ENCODE measurements around the gene OGDHL. TPM values are rescaled to one million over a fixed set of nuclear protein-coding genes. Genes with fewer than 3 reads are reported as not detected.
"Not testable (repeated sequence)": the region's sequence is repeated elsewhere in the genome, so short reads cannot be mapped to it uniquely, and the experiment has no call there.

Gene OGDHL
- total and polyA plus RNA-seq, 2 donors from 2014 or later: 82.8 to 247 TPM

DNA sequence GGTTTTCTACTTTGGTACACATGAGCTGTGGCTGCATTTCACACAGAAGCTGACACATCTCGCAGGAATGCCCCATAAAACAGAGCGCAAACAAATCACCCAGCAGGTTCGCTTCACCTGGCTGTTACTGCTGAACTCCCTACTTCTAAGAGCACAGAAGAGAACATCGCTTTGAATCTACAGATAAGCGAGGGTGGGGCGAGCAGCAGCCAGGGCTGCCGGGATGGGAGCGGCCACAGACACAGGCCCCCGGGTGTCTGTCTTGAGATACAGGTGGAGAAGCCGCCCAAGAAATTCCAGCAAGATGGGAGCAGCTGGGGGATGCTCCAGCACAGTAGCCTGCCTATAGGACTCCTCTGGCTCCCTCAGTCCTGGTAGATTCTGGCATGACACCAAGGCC, 27.4 kb downstream of the OGDHL start:
- Histone ChIP-seq H3K4me3 (ENCODE audit: low read length in 3 of 3) (no peak overlapping the region), H3K36me3 (ENCODE audit: control insufficient read depth in 2 of 3, insufficient read depth in 3 of 3, low read length in 3 of 3) (peaks cover 0 to 31% (median 24%) of the 10 kb centered on the region in 3 donors), H3K9me3 (ENCODE audit: control insufficient read depth in 2 of 3, insufficient read depth in 1 of 3, low read length in 3 of 3) (no peaks in the 10 kb centered on the region), H3K27ac (ENCODE audit: low read depth in 2 of 2, low read length in 2 of 2) (no peak overlapping the region), H3K4me1 (ENCODE audit: control insufficient read depth in 2 of 3, insufficient read depth in 2 of 3, low read depth in 1 of 3, low read length in 3 of 3) (no peaks in the 10 kb centered on the region), H3K9ac (ENCODE audit: low read length in 3 of 3) (no peak overlapping the region), H3K27me3 (ENCODE audit: control insufficient read depth, insufficient read depth, low read length) (no peaks in the 10 kb centered on the region)
- intact Hi-C loops (cut with DNase I): no loop called here
- DNase-seq: peak in 2 of 5 donors; percentile 0 to 5
- TF ChIP-seq CTCF (IDR thresholded peaks at IDR 0.05; ENCODE audit: borderline replicate concordance, extremely low read depth, insufficient read depth): no peak
- no peak for FAIRE-seq

- FAIRE-seq: no peak
- intact Hi-C loops (cut with DNase I): no loop called here
- no peak for DNase-seq
- Histone ChIP-seq H3K27ac (ENCODE audit: low read depth in 2 of 2, low read length in 2 of 2) (no peak overlapping the region), H3K9ac (ENCODE audit: low read length in 3 of 3) (no peak overlapping the region), H3K27me3 (ENCODE audit: control insufficient read depth, insufficient read depth, low read length) (no peaks in the 10 kb centered on the region), H3K4me1 (ENCODE audit: control insufficient read depth in 2 of 3, insufficient read depth in 2 of 3, low read depth in 1 of 3, low read length in 3 of 3) (no peaks in the 10 kb centered on the region), H3K4me3 (ENCODE audit: low read length in 3 of 3) (no peak overlapping the region), H3K36me3 (ENCODE audit: control insufficient read depth in 2 of 3, insufficient read depth in 3 of 3, low read length in 3 of 3) (peaks cover 0 to 27% (median 18%) of the 10 kb centered on the region in 3 donors), H3K9me3 (ENCODE audit: control insufficient read depth in 2 of 3, insufficient read depth in 1 of 3, low read length in 3 of 3) (no peaks in the 10 kb centered on the region)
- TF ChIP-seq CTCF (IDR thresholded peaks at IDR 0.05; ENCODE audit: borderline replicate concordance, extremely low read depth, insufficient read depth): no peak
Measured at GRCh38 chr10:49733866-49734265, 28.3 kb downstream of the OGDHL start.

GRCh38 chr10:49726593-49726992, 35.5 kb downstream of the OGDHL start:
- Histone ChIP-seq H3K9ac (ENCODE audit: low read length in 3 of 3) (no peak overlapping the region), H3K4me3 (ENCODE audit: low read length in 3 of 3) (no peak overlapping the region), H3K4me1 (ENCODE audit: control insufficient read depth in 2 of 3, insufficient read depth in 2 of 3, low read depth in 1 of 3, low read length in 3 of 3) (no peaks in the 10 kb centered on the region), H3K27me3 (ENCODE audit: control insufficient read depth, insufficient read depth, low read length) (no peaks in the 10 kb centered on the region), H3K9me3 (ENCODE audit: control insufficient read depth in 2 of 3, insufficient read depth in 1 of 3, low read length in 3 of 3) (peaks cover 0 to 12% (median 0%) of the 10 kb centered on the region in 3 donors), H3K27ac (ENCODE audit: low read depth in 2 of 2, low read length in 2 of 2) (no peak overlapping the region), H3K36me3 (ENCODE audit: control insufficient read depth in 2 of 3, insufficient read depth in 3 of 3, low read length in 3 of 3) (no peaks in the 10 kb centered on the region)
- FAIRE-seq: no peak
- TF ChIP-seq CTCF (IDR thresholded peaks at IDR 0.05; ENCODE audit: borderline replicate concordance, extremely low read depth, insufficient read depth): no peak
- intact Hi-C loops (cut with DNase I): no loop called here
- no peak for DNase-seq

DNA sequence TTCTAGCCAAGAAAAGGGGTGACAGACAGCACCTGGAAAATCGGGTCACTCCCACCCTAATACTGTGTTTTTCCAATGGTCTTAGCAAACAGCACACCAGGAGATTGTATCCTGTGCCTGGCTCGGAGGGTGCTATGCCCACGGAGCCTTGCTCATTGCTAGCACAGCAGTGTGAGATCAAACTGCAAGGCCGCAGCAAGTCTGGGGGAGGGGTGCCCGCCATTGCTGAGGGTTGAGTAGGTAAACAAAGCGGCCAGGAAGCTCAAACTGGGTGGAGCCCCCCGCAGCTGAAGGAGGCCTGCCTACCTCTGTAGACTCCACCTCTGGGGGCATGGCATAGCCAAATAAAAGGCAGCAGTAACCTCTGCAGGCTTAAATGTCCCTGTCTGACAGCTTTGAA, 47.0 kb downstream of the OGDHL start:
- H3K27me3 ChIP-seq (ENCODE audit: control insufficient read depth, insufficient read depth, low read length); intact Hi-C loops (cut with DNase I); FAIRE-seq; H3K27ac ChIP-seq (ENCODE audit: low read depth in 2 of 2, low read length in 2 of 2); H3K4me3 ChIP-seq (ENCODE audit: low read length in 3 of 3); H3K9ac ChIP-seq (ENCODE audit: low read length in 3 of 3); H3K9me3 ChIP-seq (ENCODE audit: control insufficient read depth in 2 of 3, insufficient read depth in 1 of 3, low read length in 3 of 3); DNase-seq; H3K36me3 ChIP-seq (ENCODE audit: control insufficient read depth in 2 of 3, insufficient read depth in 3 of 3, low read length in 3 of 3); H3K4me1 ChIP-seq (ENCODE audit: control insufficient read depth in 2 of 3, insufficient read depth in 2 of 3, low read depth in 1 of 3, low read length in 3 of 3): not testable (repeated sequence)

All from kidney (tissue), 14 donors.